Kidney (tissue), 14 donors: ENCODE results near the gene KCNK15. TPM values are rescaled to one million over a fixed set of nuclear protein-coding genes. Genes with fewer than 3 reads are reported as not detected.

Source experiments
- DNase-seq, 5 donors: peaks; one replicate each; pipeline ENCODE4 v3.0.0-alpha.2; 2013 to 2020
- FAIRE-seq: peaks from 2 replicates; lab custom pipeline; 2012; peaks lifted over from hg19 to GRCh38; lab: Jason Lieb, UNC
- H3K27ac ChIP-seq, 2 donors: one replicate each; pipeline ENCODE4 v1.7.0; 2013; ENCODE audit warnings: low read depth in 2 of 2, low read length in 2 of 2, inconsistent platforms in 1 of 2
- H3K27me3 ChIP-seq: one replicate; pipeline ENCODE4 v1.7.1; 2013; ENCODE audit warnings: low read length, inconsistent platforms; ENCODE audit not compliant: control insufficient read depth, insufficient read depth
- H3K36me3 ChIP-seq, 3 donors: one replicate each; pipeline versions ENCODE4 v1.7.0 to v1.7.1; 2013; ENCODE audit warnings: low read length in 3 of 3, control low read depth in 1 of 3, inconsistent platforms in 1 of 3; ENCODE audit not compliant: insufficient read depth in 3 of 3, control insufficient read depth in 2 of 3
- H3K4me1 ChIP-seq, 3 donors: one replicate each; pipeline versions ENCODE4 v1.7.0 to v1.7.1; 2013; ENCODE audit warnings: low read length in 3 of 3, inconsistent platforms in 1 of 3, low read depth in 1 of 3; ENCODE audit not compliant: control insufficient read depth in 2 of 3, insufficient read depth in 2 of 3
- H3K4me3 ChIP-seq, 3 donors: one replicate each; pipeline versions ENCODE4 v1.7.0 to v1.8.1; 2013; ENCODE audit warnings: low read length in 3 of 3, control low read depth in 1 of 3, inconsistent platforms in 1 of 3
- H3K9ac ChIP-seq, 3 donors: one replicate each; pipeline versions ENCODE4 v1.7.0 to v1.7.1; 2013; ENCODE audit warnings: low read length in 3 of 3, control low read depth in 1 of 3, inconsistent platforms in 1 of 3
- H3K9me3 ChIP-seq, 3 donors: one replicate each; pipeline versions ENCODE4 v1.7.0 to v1.7.1; 2013; ENCODE audit warnings: low read length in 3 of 3, control low read depth in 1 of 3, inconsistent platforms in 1 of 3; ENCODE audit not compliant: control insufficient read depth in 2 of 3, insufficient read depth in 1 of 3
- intact Hi-C: fragments of 100-400 bp; cut with DNase I; formaldehyde crosslinking; loops from one replicate; pipeline ENCODE4 v1.11.1; 2022
- polyA plus RNA-seq: library from polyadenylated mRNA; stranded (reverse); fragments of 350-450 nt; fragmentation: Illumina TruSeq; extraction: RNeasy Lipid Tissue Mini Kit (QIAGEN cat#74804); gene quantifications from one replicate; pipeline ENCODE4 v1.2.3, GENCODE V29; 2014; ENCODE audit warnings: low read depth, low replicate concordance; ENCODE audit not compliant: insufficient read depth
- total RNA-seq: library from RNA; stranded (reverse); fragmentation: NEBNext Ultra II Directional; extraction: Animal tissue kit (Norgen Biotek cat#: 25700); gene quantifications from one replicate; pipeline ENCODE4 v1.2.1, GENCODE V29; 2021
- TF ChIP-seq, protein P1 (sequence below): IDR thresholded peaks from 3 replicates; pipeline ENCODE4 v1.5.1; 2012; ENCODE audit warnings: mild to moderate bottlenecking, moderate library complexity, borderline replicate concordance; ENCODE audit not compliant: insufficient read depth; ENCODE audit errors: extremely low read depth
- donor health status: control.
- donor health status: control.
- donor health status: control.
- donor health status: control.
- donor health status: control.
- donor health status: DM: yes; HTN: yes; CAD: no.
- donor health status: Normal renal cell carcinoma (clear cell type).

Gene KCNK15
- total and polyA plus RNA-seq, 2 donors from 2014 or later = 0.62 to 11.7 TPM

DNA sequence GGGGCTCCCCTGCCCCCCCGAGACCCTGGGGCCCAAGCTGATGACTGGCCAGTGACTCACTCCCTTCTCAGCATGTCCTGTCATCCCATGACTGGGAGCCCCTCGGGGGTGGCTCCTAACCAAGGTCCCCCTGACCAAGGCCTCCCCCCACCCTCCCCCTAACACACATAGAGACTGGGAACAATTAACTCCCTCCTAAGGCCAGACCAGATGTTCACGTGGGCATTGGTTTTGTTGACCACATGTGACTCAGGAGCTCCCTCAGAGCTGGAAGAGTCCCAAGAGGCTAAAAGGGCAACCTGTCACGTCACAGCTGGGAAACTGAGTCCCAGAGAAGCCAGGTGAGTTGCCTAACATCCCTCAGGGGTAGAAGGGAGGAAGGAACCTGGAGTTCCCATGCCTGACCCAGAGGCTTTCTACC, 41.1 kb upstream of the KCNK15 start:
- DNase-seq = no peak
- peaks cover 0 to 12% (median 0%) of the 10 kb centered on the region in 3 donors for H3K4me1 ChIP-seq

DNA sequence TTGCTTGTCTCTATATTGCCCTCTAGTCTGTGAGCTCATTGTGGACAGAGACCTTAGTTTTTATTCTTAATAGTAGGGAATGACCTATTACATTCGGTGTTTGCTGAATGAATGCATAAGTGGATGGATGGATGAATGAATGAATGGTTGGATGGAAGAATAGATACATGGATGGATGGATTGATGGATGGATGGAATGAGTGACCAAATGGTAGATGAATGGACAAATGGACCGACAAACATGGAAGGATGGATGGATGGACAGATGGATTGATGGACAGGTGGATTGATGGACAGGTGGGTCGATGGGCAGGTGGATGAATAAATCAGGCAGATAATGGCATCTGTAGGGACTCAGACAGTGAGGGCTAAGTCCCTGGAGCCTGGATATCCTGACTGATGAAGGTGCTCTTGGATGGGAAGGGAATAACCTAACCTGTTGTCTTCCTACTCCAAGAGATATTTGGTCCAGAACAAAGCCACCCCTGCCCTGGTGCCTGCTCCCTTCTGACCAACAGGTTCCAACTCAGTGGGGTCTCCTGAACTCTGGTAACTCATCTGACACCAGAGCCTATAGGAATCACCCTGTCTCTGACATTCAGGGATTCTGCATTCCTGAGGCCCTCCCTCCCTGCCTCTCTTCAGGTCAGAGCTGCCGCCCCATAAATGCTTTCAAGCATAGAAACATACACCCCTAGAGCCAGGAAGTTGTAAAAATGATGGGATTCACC, 40.1 kb upstream of the KCNK15 start:
- TF ChIP-seq, protein P1, sequence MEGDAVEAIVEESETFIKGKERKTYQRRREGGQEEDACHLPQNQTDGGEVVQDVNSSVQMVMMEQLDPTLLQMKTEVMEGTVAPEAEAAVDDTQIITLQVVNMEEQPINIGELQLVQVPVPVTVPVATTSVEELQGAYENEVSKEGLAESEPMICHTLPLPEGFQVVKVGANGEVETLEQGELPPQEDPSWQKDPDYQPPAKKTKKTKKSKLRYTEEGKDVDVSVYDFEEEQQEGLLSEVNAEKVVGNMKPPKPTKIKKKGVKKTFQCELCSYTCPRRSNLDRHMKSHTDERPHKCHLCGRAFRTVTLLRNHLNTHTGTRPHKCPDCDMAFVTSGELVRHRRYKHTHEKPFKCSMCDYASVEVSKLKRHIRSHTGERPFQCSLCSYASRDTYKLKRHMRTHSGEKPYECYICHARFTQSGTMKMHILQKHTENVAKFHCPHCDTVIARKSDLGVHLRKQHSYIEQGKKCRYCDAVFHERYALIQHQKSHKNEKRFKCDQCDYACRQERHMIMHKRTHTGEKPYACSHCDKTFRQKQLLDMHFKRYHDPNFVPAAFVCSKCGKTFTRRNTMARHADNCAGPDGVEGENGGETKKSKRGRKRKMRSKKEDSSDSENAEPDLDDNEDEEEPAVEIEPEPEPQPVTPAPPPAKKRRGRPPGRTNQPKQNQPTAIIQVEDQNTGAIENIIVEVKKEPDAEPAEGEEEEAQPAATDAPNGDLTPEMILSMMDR = no peak
- intact Hi-C loops = no loop called here
- DNase-seq (no peak), FAIRE-seq (no peak)
- no peak overlapping the region for H3K27ac ChIP-seq
- H3K36me3 ChIP-seq = no peaks in the 10 kb centered on the region
- no peaks in the 10 kb centered on the region for H3K9me3 ChIP-seq
- no peaks in the 10 kb centered on the region for H3K27me3 ChIP-seq
- peaks cover 0 to 12% (median 0%) of the 10 kb centered on the region in 3 donors for H3K4me1 ChIP-seq
- H3K9ac ChIP-seq = no peak overlapping the region
- no peak overlapping the region for H3K4me3 ChIP-seq

More for the DNA sequence above, 41.1 kb upstream of the KCNK15 start:
- H3K9ac ChIP-seq = no peak overlapping the region
- TF ChIP-seq, protein P1 = no peak
- FAIRE-seq = no peak
- intact Hi-C loops = no loop called here
- no peaks in the 10 kb centered on the region for H3K36me3 ChIP-seq
- no peak overlapping the region for H3K4me3 ChIP-seq
- no peaks in the 10 kb centered on the region for H3K9me3 ChIP-seq
- H3K27ac ChIP-seq = no peak overlapping the region
- no peaks in the 10 kb centered on the region for H3K27me3 ChIP-seq

DNA sequence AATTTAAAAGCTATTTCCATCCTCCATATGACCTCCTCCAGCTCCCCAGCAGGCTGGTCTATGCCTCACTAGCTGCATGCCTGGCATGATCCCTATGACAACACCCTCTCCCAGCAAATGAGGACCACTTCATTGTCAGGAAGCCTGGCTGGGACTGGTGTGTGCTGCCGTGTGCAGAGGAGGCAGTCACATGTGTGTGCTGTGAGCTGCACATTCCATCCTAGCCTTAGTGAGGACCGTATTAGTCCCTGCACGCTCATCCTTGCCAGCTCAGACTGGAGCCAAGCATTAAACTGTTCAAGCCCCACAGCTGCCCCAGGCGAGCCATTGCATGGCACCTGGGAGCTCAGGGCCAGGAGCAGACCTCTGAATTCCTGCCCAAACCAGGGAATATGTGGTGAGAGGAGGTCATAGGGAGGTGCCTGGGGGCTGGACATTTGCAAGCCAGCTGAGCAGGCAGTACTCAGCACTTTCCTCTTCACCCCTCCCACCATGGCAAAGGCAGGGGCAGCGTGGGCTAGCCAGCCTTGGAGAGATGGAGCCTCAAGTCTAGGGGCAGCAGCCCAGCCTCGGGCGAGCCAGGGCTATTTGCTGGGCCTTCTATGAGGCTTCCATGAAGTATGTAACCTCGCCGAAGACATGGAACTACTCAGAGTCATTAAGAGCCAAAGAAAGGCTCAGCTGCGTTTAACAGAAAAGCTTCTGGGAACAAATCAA, 39.2 kb upstream of the KCNK15 start:
- H3K27ac ChIP-seq = no peak overlapping the region
- H3K9ac ChIP-seq = no peak overlapping the region
- no peaks in the 10 kb centered on the region for H3K36me3 ChIP-seq
- FAIRE-seq (no peak), DNase-seq (no peak)
- H3K9me3 ChIP-seq = no peaks in the 10 kb centered on the region
- intact Hi-C loops = no loop called here
- TF ChIP-seq, protein P1 = no peak
- no peak overlapping the region for H3K4me3 ChIP-seq
- H3K27me3 ChIP-seq = no peaks in the 10 kb centered on the region
- peaks cover 0 to 9% (median 0%) of the 10 kb centered on the region in 3 donors for H3K4me1 ChIP-seq
